CD14-positive monocyte (primary cell): ENCODE data around the gene JARID2. TPM values are rescaled to one million over a fixed set of nuclear protein-coding genes. Genes with fewer than 3 reads are reported as not detected.

Source experiments
- DNase-seq, 3 donors: peaks; one replicate each; pipeline ENCODE4 v3.0.0-alpha.2; 2011 to 2022
- H2AFZ ChIP-seq: 2 replicates; pipeline ENCODE4 v1.6.0; 2012; ENCODE audit warnings: mild to moderate bottlenecking, low read depth, low read length, inconsistent platforms; ENCODE audit not compliant: insufficient read depth, poor library complexity, severe bottlenecking
- H3K27ac ChIP-seq, 2 donors: 1 replicate in 1 of 2; 2 replicates in 1 of 2; pipeline ENCODE4 v1.5.1; 2012 to 2013; ENCODE audit warnings: low read length in 2 of 2, control low read depth in 1 of 2, inconsistent platforms in 1 of 2, low read depth in 1 of 2, mild to moderate bottlenecking in 1 of 2
- H3K27me3 ChIP-seq, 2 donors: one replicate each; pipeline versions ENCODE4 v1.6.0 to v1.6.1; 2011 to 2013; ENCODE audit warnings: low read length in 2 of 2; ENCODE audit not compliant: control insufficient read depth in 2 of 2, insufficient read depth in 2 of 2
- H3K36me3 ChIP-seq, 2 donors: replicated peaks in 1 of 2; 1 replicate in 1 of 2; 2 replicates in 1 of 2; pipeline versions ENCODE4 v1.5.1 to v1.6.1; 2012 to 2013; ENCODE audit warnings: low read length in 2 of 2, control low read depth in 1 of 2, inconsistent platforms in 1 of 2, mild to moderate bottlenecking in 1 of 2; ENCODE audit not compliant: insufficient read depth in 2 of 2, control insufficient read depth in 1 of 2
- H3K4me1 ChIP-seq, 2 donors: 1 replicate in 1 of 2; 2 replicates in 1 of 2; pipeline versions ENCODE4 v1.5.1 to v1.6.1; 2012 to 2013; ENCODE audit warnings: low read length in 2 of 2, control low read depth in 1 of 2, inconsistent platforms in 1 of 2, mild to moderate bottlenecking in 1 of 2, moderate library complexity in 1 of 2; ENCODE audit not compliant: insufficient read depth in 2 of 2, control insufficient read depth in 1 of 2
- H3K4me2 ChIP-seq: replicated peaks from 2 replicates; pipeline ENCODE3; 2012; ENCODE audit warnings: low read length, moderate library complexity, mild to moderate bottlenecking; ENCODE audit not compliant: poor library complexity, severe bottlenecking; ENCODE audit errors: extremely low read depth
- H3K4me3 ChIP-seq, 3 experiments: fragments of 200-600 bp in 1 of 3; sonication (generic) in 1 of 3; replicated peaks in 1 of 3; 1 replicate in 2 of 3; 2 replicates in 1 of 3; pipeline ENCODE4 v1.5.1; 2011 to 2013; ENCODE audit warnings: low read length in 3 of 3, mild to moderate bottlenecking in 3 of 3, control low read depth in 2 of 3, low read depth in 2 of 3, inconsistent platforms in 1 of 3, moderate library complexity in 1 of 3
- H3K79me2 ChIP-seq: 2 replicates; pipeline ENCODE4 v1.6.0; 2012; ENCODE audit warnings: mild to moderate bottlenecking, control low read depth, inconsistent platforms, low read length, moderate library complexity; ENCODE audit not compliant: insufficient read depth
- H3K9ac ChIP-seq: 2 replicates; pipeline ENCODE4 v1.6.0; 2017; ENCODE audit warnings: low read length, mild to moderate bottlenecking; ENCODE audit not compliant: insufficient read depth, poor library complexity, severe bottlenecking
- H3K9me3 ChIP-seq, 2 donors: replicated peaks in 1 of 2; 1 replicate in 1 of 2; 2 replicates in 1 of 2; pipeline versions ENCODE4 v1.5.1 to v1.6.1; 2012 to 2013; ENCODE audit warnings: low read length in 2 of 2, control low read depth in 1 of 2; ENCODE audit not compliant: control insufficient read depth in 1 of 2, insufficient read depth in 1 of 2
- H4K20me1 ChIP-seq: 2 replicates; pipeline ENCODE4 v1.6.0; 2012; ENCODE audit warnings: mild to moderate bottlenecking, low read length, control low read depth, moderate library complexity; ENCODE audit not compliant: insufficient read depth
- H3K27ac Mint-ChIP-seq, 7 donors: one replicate each; pipeline ENCODE4 v1.8.0; 2020; ENCODE audit warnings: mild to moderate bottlenecking in 7 of 7, mixed read lengths in 7 of 7, moderate library complexity in 6 of 7, inconsistent platforms in 2 of 7
- H3K27me3 Mint-ChIP-seq, 3 donors: one replicate each; pipeline ENCODE4 v1.8.0; 2021 to 2022; ENCODE audit warnings: low read depth in 3 of 3, mild to moderate bottlenecking in 3 of 3, mixed read lengths in 3 of 3, moderate library complexity in 3 of 3, inconsistent platforms in 1 of 3
- H3K36me3 Mint-ChIP-seq, 2 donors: one replicate each; pipeline ENCODE4 v1.8.0; 2020; ENCODE audit warnings: mixed read lengths in 2 of 2, inconsistent platforms in 1 of 2, mild to moderate bottlenecking in 1 of 2
- H3K4me1 Mint-ChIP-seq: one replicate; pipeline ENCODE4 v1.8.0; 2020; ENCODE audit warnings: mild to moderate bottlenecking, mixed read lengths
- H3K4me3 Mint-ChIP-seq, 2 donors: one replicate each; pipeline ENCODE4 v1.8.0; 2020; ENCODE audit warnings: mild to moderate bottlenecking in 2 of 2, mixed read lengths in 2 of 2, moderate library complexity in 1 of 2
- H3K9me3 Mint-ChIP-seq, 7 donors: one replicate each; pipeline ENCODE4 v1.8.0; 2020 to 2022; ENCODE audit warnings: mixed read lengths in 7 of 7, mild to moderate bottlenecking in 6 of 7, moderate library complexity in 6 of 7, inconsistent platforms in 2 of 7
- CTCF ChIP-seq: fragments of 200-600 bp; IDR thresholded peaks from one replicate; pipeline ENCODE4 v1.8.0; 2022; ENCODE audit warnings: antibody characterized with exemption, mild to moderate bottlenecking
- WGBS: methylation state at CpG from one replicate; pipeline ENCODE4 v1.1.5; 2013; ENCODE audit warnings: missing lambda C conversion rate; ENCODE audit not compliant: insufficient coverage; 5-methylcytosine and 5-hydroxymethylcytosine counted together
- intact Hi-C, 2 donors: fragments of 100-400 bp; cut with micrococcal nuclease; formaldehyde crosslinking; loops; one replicate each; pipeline versions ENCODE4 v1.15.0 to v1.15.1; 2023
- polyA plus RNA-seq, 3 donors: library from polyadenylated mRNA; depleted of rRNA in 1 of 3; unstranded in 2 of 3; stranded (reverse) in 1 of 3; fragments of 300-500 nt in 2 of 3; fragments of >200 nt in 1 of 3; fragmentation: Illumina TruSeq in 2 of 3; gene quantifications; 1 replicate in 2 of 3; 2 replicates in 1 of 3; pipeline ENCODE4 v1.2.3, GENCODE V29; 2012 to 2021

Gene JARID2
- polyA plus RNA-seq, 3 donors, result 6.8 to 17.5 (median 12.5) TPM

GRCh38 chr6:15364401-15365037, 118.7 kb downstream of the JARID2 start:
- Mint-ChIP-seq H3K27ac (peak overlapping the region in 5 of 7 donors; percentile 51 to 90 (median 82)), H3K9me3 (no peaks in the 10 kb centered on the region), H3K36me3 (peaks cover 3 to 8% of the 10 kb centered on the region in 2 donors), H3K27me3 (no peaks in the 10 kb centered on the region), H3K4me1 (peaks cover 32% of the 10 kb centered on the region), H3K4me3 (no peak overlapping the region)
- H3K36me3 ChIP-seq, result no peaks in the 10 kb centered on the region
- peaks cover 98% of the 10 kb centered on the region for H4K20me1 ChIP-seq
- DNase-seq, result no peak
- H3K27ac ChIP-seq, result peak overlapping the region; percentile 1 to 75
- no CpG with 5 or more reads among the region's 6 CpGs for WGBS
- no peak overlapping the region for H3K4me3 ChIP-seq
- H2AFZ ChIP-seq, result no peak overlapping the region
- no peaks in the 10 kb centered on the region for H3K9me3 ChIP-seq
- no peaks in the 10 kb centered on the region for H3K27me3 ChIP-seq
- no peak for TF ChIP-seq CTCF
- peaks cover 97% of the 10 kb centered on the region for H3K79me2 ChIP-seq
- peaks cover 71 to 78% of the 10 kb centered on the region in 2 donors for H3K4me1 ChIP-seq
- intact Hi-C loops, result loop anchor here in 1 of 2 donors (10.0 kb wide), 1 partner anchor 60 kb away; no protein-coding TSS in a partner anchor
- H3K4me2 ChIP-seq, result peak overlapping the region; percentile 51
- H3K9ac ChIP-seq, result no peak overlapping the region

- Histone ChIP-seq H3K4me1 (peaks cover 78 to 84% of the 10 kb centered on the region in 2 donors), H3K4me3 (peak overlapping the region in 1 of 3 experiments; percentile 36), H3K27me3 (no peaks in the 10 kb centered on the region), H4K20me1 (peaks cover 98% of the 10 kb centered on the region), H3K36me3 (no peaks in the 10 kb centered on the region), H3K9me3 (no peaks in the 10 kb centered on the region), H3K27ac (peak overlapping the region; percentile 14 to 75), H3K79me2 (peaks cover 97% of the 10 kb centered on the region), H2AFZ (no peak overlapping the region), H3K9ac (peak overlapping the region; percentile 2), H3K4me2 (peak overlapping the region; percentile 51)
- H3K27me3 Mint-ChIP-seq, result no peaks in the 10 kb centered on the region
- peak overlapping the region; percentile 28 to 75 for H3K4me3 Mint-ChIP-seq
- H3K4me1 Mint-ChIP-seq, result peaks cover 37% of the 10 kb centered on the region
- WGBS, result 8% methylated on average over 12 of the region's 13 CpGs
- peak overlapping the region in 5 of 7 donors; percentile 75 to 91 (median 83) for H3K27ac Mint-ChIP-seq
- DNase-seq, result peak; percentile 89 to 92 (median 90)
- no peaks in the 10 kb centered on the region for H3K9me3 Mint-ChIP-seq
- intact Hi-C loops, result loop anchor here in 1 of 2 donors (10.0 kb wide), 1 partner anchor 60 kb away; no protein-coding TSS in a partner anchor
- TF ChIP-seq CTCF, result no peak
- peaks cover 0 to 6% of the 10 kb centered on the region in 2 donors for H3K36me3 Mint-ChIP-seq
Measured at GRCh38 chr6:15365273-15365687, 119.4 kb downstream of the JARID2 start.
